Liver (tissue), 9 donors: ENCODE measurements around the gene DNM2. TPM values are rescaled to one million over a fixed set of nuclear protein-coding genes. Genes with fewer than 3 reads are reported as not detected.

ENCODE experiments used
- DNase-seq: peaks from one replicate; pipeline ENCODE4 v3.0.0-alpha.2; 2017; ENCODE audit warnings: low spot score
- H3K27ac ChIP-seq, 2 donors: one replicate each; pipeline ENCODE4 v1.7.0; 2013; ENCODE audit warnings: inconsistent platforms in 2 of 2, low read length in 2 of 2, control low read depth in 1 of 2, low read depth in 1 of 2, mild to moderate bottlenecking in 1 of 2
- H3K27me3 ChIP-seq, 4 donors: one replicate each; pipeline versions ENCODE4 v1.6.1 to v1.7.0; 2013; ENCODE audit warnings: low read length in 3 of 4, inconsistent platforms in 1 of 4, mild to moderate bottlenecking in 1 of 4, moderate library complexity in 1 of 4; ENCODE audit not compliant: control insufficient read depth in 4 of 4, insufficient read depth in 4 of 4
- H3K36me3 ChIP-seq, 4 donors: one replicate each; pipeline versions ENCODE4 v1.6.1 to v1.7.0; 2013; ENCODE audit warnings: low read length in 3 of 4, mild to moderate bottlenecking in 3 of 4, low read depth in 1 of 4, moderate library complexity in 1 of 4; ENCODE audit not compliant: control insufficient read depth in 4 of 4, insufficient read depth in 3 of 4
- H3K4me1 ChIP-seq, 4 donors: one replicate each; pipeline versions ENCODE4 v1.6.1 to v1.7.0; 2013; ENCODE audit warnings: low read length in 3 of 4, mild to moderate bottlenecking in 3 of 4, moderate library complexity in 1 of 4; ENCODE audit not compliant: control insufficient read depth in 4 of 4, insufficient read depth in 4 of 4
- H3K4me3 ChIP-seq, 3 donors: one replicate each; pipeline versions ENCODE4 v1.6.1 to v1.7.0; 2013; ENCODE audit warnings: low read length in 3 of 3, control low read depth in 1 of 3, low read depth in 1 of 3, mild to moderate bottlenecking in 1 of 3
- H3K9ac ChIP-seq, 2 donors: one replicate each; pipeline ENCODE4 v1.7.0; 2013; ENCODE audit warnings: low read length in 2 of 2, mild to moderate bottlenecking in 2 of 2, moderate library complexity in 2 of 2, control low read depth in 1 of 2, low read depth in 1 of 2
- H3K9me3 ChIP-seq, 4 donors: one replicate each; pipeline versions ENCODE4 v1.6.1 to v1.7.0; 2013; ENCODE audit warnings: low read length in 3 of 4; ENCODE audit not compliant: control insufficient read depth in 4 of 4
- ATF3 ChIP-seq: IDR thresholded peaks from 2 replicates; pipeline ENCODE4 v1.6.1; 2016; ENCODE audit warnings: antibody characterized with exemption
- EGR1 ChIP-seq, 2 donors: IDR thresholded peaks; 2 replicates each; pipeline ENCODE4 v1.6.1; 2016 to 2018; ENCODE audit warnings: antibody characterized with exemption in 2 of 2, low read depth in 2 of 2
- FOXA1 ChIP-seq: IDR thresholded peaks from 2 replicates; pipeline ENCODE4 v1.6.1; 2016; ENCODE audit warnings: antibody characterized with exemption
- FOXA2 ChIP-seq: IDR thresholded peaks from 2 replicates; pipeline ENCODE4 v1.6.1; 2016; ENCODE audit warnings: antibody characterized with exemption
- JUND ChIP-seq, 2 donors: IDR thresholded peaks; 2 replicates each; pipeline ENCODE4 v1.6.1; 2016; ENCODE audit warnings: antibody characterized with exemption in 2 of 2
- MAX ChIP-seq: IDR thresholded peaks from 2 replicates; pipeline ENCODE4 v1.6.1; 2016; ENCODE audit warnings: antibody characterized with exemption
- NR2F2 ChIP-seq: IDR thresholded peaks from 2 replicates; pipeline ENCODE4 v1.6.1; 2016; ENCODE audit warnings: antibody characterized with exemption
- RAD21 ChIP-seq, 2 donors: IDR thresholded peaks; 2 replicates each; pipeline ENCODE4 v1.6.1; 2016; ENCODE audit warnings: antibody characterized with exemption in 2 of 2, mild to moderate bottlenecking in 2 of 2
- RXRA ChIP-seq, 2 donors: IDR thresholded peaks; 2 replicates each; pipeline ENCODE4 v1.6.1; 2017 to 2018; ENCODE audit warnings: antibody characterized with exemption in 2 of 2, mild to moderate bottlenecking in 1 of 2
- SP1 ChIP-seq: IDR thresholded peaks from 2 replicates; pipeline ENCODE4 v1.6.1; 2018; ENCODE audit warnings: antibody characterized with exemption, mild to moderate bottlenecking
- TAF1 ChIP-seq: conservative IDR thresholded peaks from 2 replicates; pipeline ENCODE4 v1.6.1; 2016; ENCODE audit warnings: antibody characterized with exemption, mild to moderate bottlenecking
- YY1 ChIP-seq: IDR thresholded peaks from 2 replicates; pipeline ENCODE4 v1.6.1; 2016; ENCODE audit warnings: antibody characterized with exemption, mild to moderate bottlenecking
- ZBTB33 ChIP-seq: IDR thresholded peaks from 2 replicates; pipeline ENCODE4 v1.6.1; 2016; ENCODE audit warnings: antibody characterized with exemption
- WGBS: extraction: QIAGEN DNeasy Blood & Tissue Kit; methylation state at CpG from one replicate; pipeline ENCODE4 v1.1.7; 2013; 5-methylcytosine and 5-hydroxymethylcytosine counted together
- polyA plus RNA-seq, 2 donors: library from polyadenylated mRNA; stranded (reverse) in 1 of 2; unstranded in 1 of 2; fragments of 200-250 nt in 1 of 2; fragments of >200 nt in 1 of 2; fragmentation: Nextera tagmentation in 1 of 2; extraction: Ambion mirVana in 1 of 2; gene quantifications; one replicate each; pipeline versions ENCODE4 v1.2.1 to v1.2.3, GENCODE V29; 2013 to 2015
- total RNA-seq, 2 donors: library from RNA; depleted of rRNA; stranded (reverse); fragments of >200 nt; gene quantifications; one replicate each; pipeline ENCODE4 v1.2.3, GENCODE V29; 2014
- TF ChIP-seq, protein P1 (sequence below): fragments of 150-350 bp; IDR thresholded peaks from 2 replicates; pipeline ENCODE4 v1.5.1; 2017; ENCODE audit warnings: improper control_type of control experiment, low read depth, low read length; ENCODE audit not compliant: missing input control
- TF ChIP-seq, protein P2 (sequence below): IDR thresholded peaks from 2 replicates; pipeline ENCODE4 v1.6.1; 2016; ENCODE audit warnings: antibody characterized with exemption, mild to moderate bottlenecking
- donor health status: healthy.
- donor health status: healthy.
- donor health status: healthy.
- donor health status: healthy.
- donor health status: healthy.

DNM2 gene
- total and polyA plus RNA-seq, 4 donors, result 23.1 to 95.1 (median 59.1) TPM

DNA sequence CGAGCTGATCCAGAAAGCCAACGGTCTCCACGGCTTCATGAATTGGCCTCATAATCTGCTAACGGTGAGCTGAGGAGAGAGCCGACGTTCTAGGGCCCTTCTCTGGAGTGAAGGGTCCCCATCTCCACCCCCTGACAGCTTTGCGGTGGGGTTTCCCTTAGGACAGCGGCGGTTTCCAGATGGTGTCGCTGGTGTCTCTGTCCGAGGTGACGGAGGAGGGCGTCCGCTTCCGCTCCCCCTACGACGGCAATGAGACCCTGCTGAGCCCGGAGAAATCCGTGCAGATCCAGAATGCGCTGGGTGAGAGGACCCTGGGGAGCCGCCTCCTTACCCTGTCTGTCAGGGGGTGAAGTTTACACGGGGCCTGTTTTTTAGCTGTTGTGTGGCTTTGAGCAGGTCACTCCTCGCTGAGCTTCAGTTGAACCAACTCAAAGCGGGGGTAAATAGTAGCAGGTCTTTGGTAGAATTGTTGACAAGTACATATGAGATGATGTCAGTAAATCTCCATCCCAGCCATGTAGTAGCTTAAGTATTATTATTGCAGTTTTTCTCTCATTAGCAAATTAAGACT lies 15.8 kb upstream of the DNM2 start:
- Histone ChIP-seq H3K36me3 (peaks cover 0 to under 1% (median 0%) of the 10 kb centered on the region in 4 donors), H3K4me1 (peaks cover 0 to 14% (median 12%) of the 10 kb centered on the region in 4 donors), H3K9ac (peak overlapping the region; percentile 8 to 51), H3K27ac (no peak overlapping the region), H3K4me3 (peak overlapping the region; percentile 81 to 88 (median 84)), H3K9me3 (no peaks in the 10 kb centered on the region), H3K27me3 (no peaks in the 10 kb centered on the region)
- TF ChIP-seq RAD21 (IDR thresholded peaks at IDR 0.05) (peak in 1 of 2 donors; percentile 9), SP1 (no peak)
- no peak for DNase-seq
- 10% methylated on average over 24 of the region's 24 CpGs for WGBS

DNA sequence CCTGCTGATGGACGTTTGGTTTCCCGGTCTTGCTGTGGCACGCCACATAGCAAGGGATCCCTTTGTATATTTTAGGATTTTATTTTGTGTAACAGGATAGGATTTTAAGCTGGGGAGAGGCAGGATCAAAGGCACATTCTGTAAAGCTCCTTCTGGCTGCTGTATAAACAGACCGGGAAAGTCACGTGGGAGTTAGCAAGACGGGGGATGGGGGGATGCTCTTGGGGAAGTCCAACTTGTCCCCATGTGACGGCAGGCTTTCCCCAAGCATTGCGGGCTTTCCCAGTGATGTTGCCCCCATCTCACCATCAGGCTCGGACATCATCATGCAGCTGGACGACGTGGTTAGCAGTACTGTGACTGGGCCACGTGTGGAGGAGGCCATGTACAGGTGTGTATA lies 10.9 kb upstream of the DNM2 start:
- Histone ChIP-seq H3K36me3 (peaks cover 0 to 15% (median 2%) of the 10 kb centered on the region in 4 donors), H3K9me3 (no peaks in the 10 kb centered on the region), H3K4me1 (peaks cover 0 to 5% (median 4%) of the 10 kb centered on the region in 4 donors), H3K27me3 (no peaks in the 10 kb centered on the region), H3K27ac (no peak overlapping the region), H3K4me3 (no peak overlapping the region), H3K9ac (no peak overlapping the region)
- WGBS, result 89% methylated on average over 12 of the region's 12 CpGs
- TF ChIP-seq ATF3 (no peak), TAF1 (no peak), RXRA (IDR thresholded peaks at IDR 0.05) (no peak), NR2F2 (no peak), FOXA1 (no peak), EGR1 (IDR thresholded peaks at IDR 0.05; ENCODE audit: low read depth in 2 of 2) (no peak), FOXA2 (no peak), JUND (IDR thresholded peaks at IDR 0.05) (no peak), YY1 (no peak), SP1 (no peak), MAX (no peak), ZBTB33 (no peak)
- TF ChIP-seq, protein P1, sequence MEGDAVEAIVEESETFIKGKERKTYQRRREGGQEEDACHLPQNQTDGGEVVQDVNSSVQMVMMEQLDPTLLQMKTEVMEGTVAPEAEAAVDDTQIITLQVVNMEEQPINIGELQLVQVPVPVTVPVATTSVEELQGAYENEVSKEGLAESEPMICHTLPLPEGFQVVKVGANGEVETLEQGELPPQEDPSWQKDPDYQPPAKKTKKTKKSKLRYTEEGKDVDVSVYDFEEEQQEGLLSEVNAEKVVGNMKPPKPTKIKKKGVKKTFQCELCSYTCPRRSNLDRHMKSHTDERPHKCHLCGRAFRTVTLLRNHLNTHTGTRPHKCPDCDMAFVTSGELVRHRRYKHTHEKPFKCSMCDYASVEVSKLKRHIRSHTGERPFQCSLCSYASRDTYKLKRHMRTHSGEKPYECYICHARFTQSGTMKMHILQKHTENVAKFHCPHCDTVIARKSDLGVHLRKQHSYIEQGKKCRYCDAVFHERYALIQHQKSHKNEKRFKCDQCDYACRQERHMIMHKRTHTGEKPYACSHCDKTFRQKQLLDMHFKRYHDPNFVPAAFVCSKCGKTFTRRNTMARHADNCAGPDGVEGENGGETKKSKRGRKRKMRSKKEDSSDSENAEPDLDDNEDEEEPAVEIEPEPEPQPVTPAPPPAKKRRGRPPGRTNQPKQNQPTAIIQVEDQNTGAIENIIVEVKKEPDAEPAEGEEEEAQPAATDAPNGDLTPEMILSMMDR, result no peak
- TF ChIP-seq, protein P2, sequence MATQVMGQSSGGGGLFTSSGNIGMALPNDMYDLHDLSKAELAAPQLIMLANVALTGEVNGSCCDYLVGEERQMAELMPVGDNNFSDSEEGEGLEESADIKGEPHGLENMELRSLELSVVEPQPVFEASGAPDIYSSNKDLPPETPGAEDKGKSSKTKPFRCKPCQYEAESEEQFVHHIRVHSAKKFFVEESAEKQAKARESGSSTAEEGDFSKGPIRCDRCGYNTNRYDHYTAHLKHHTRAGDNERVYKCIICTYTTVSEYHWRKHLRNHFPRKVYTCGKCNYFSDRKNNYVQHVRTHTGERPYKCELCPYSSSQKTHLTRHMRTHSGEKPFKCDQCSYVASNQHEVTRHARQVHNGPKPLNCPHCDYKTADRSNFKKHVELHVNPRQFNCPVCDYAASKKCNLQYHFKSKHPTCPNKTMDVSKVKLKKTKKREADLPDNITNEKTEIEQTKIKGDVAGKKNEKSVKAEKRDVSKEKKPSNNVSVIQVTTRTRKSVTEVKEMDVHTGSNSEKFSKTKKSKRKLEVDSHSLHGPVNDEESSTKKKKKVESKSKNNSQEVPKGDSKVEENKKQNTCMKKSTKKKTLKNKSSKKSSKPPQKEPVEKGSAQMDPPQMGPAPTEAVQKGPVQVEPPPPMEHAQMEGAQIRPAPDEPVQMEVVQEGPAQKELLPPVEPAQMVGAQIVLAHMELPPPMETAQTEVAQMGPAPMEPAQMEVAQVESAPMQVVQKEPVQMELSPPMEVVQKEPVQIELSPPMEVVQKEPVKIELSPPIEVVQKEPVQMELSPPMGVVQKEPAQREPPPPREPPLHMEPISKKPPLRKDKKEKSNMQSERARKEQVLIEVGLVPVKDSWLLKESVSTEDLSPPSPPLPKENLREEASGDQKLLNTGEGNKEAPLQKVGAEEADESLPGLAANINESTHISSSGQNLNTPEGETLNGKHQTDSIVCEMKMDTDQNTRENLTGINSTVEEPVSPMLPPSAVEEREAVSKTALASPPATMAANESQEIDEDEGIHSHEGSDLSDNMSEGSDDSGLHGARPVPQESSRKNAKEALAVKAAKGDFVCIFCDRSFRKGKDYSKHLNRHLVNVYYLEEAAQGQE, result no peak
- no peak for DNase-seq
